Stimulated activated CD8-positive, alpha-beta memory T cell treated with anti-CD3 and anti-CD28 coated beads, Interleukin-2, amount 100 ng/mL, for 48 hours (primary cell): ENCODE measurements around the gene SMAD4.
"Not testable (repeated sequence)": the region's sequence is repeated elsewhere in the genome, so short reads cannot be mapped to it uniquely, and the experiment has no call there.

Experiments
- DNase-seq, 2 donors: peaks; one replicate each; pipeline ENCODE4 v3.0.0-alpha.2; 2020; ENCODE audit warnings: low read depth in 2 of 2

SMAD4 gene

DNA sequence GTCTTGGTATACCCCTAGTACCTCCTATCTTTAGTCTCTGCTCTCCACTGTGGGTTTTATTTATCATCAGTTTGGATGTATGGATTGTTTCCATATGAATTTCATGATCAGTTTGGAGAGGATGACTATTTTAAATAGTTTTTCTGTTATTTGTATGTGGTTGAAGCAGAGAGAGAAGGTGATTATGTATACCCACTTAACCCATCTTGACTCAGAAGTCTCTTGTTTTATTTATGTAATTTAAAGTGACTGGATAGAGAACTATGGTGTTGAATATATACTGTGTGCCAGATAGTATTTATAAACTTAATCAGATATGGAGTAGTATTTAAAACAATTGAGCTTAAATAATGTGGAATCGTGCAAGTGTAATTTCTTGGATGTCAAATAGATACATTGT lies 39.9 kb downstream of the SMAD4 start:
- DNase-seq: no peak

DNA sequence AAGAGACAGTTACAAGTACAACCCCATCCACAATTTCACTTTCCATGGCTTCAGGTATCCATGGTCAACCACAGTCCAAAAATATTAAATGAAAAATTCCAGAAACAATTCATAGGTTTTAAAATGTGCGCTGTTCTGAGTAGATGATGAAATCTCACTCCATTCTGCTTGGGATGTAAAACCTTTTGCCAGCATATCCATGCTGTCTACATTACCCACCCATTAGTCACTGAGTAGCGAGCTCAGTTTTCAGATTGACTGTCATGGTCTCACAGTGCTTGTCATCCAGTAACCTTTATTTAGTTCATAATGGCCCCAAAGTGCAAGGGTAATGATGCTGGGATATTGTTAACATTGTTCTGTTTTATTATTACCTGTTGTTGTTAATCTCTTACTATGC lies 40.5 kb downstream of the SMAD4 start:
- no peak for DNase-seq

DNA sequence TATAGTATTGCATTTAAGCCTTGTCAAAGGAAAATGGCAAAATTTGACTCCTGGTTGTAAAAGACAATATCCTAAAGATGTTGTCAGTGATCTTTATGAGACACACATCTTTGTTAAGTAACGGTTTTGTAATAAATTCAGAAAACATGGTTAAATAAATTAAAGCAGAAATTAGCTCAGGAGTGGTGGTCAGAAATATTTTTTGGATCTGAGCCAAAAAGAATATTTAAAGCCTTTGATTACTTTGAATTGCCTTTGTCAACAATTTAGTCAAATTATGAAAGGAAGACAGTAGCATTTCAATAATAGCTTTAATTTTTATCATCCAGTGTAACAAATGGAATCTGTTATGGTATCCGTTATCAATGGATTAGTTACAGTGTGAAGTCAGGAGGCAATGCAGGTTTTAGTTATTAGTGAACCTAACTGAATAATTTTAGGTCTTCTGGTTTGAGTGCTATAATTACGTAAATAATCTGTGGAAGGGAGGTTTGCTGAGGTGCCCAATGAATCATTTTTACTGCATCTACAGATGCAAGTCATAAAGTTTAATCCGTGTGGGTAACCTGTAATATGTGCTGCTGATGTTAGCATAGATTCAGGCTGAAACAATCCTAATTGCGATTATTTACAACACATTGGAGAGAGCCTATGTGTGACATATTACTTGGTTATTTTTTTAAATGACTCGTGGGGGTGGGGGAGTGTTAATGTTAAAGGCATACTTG lies 42.7 kb downstream of the SMAD4 start:
- no peak for DNase-seq

DNA sequence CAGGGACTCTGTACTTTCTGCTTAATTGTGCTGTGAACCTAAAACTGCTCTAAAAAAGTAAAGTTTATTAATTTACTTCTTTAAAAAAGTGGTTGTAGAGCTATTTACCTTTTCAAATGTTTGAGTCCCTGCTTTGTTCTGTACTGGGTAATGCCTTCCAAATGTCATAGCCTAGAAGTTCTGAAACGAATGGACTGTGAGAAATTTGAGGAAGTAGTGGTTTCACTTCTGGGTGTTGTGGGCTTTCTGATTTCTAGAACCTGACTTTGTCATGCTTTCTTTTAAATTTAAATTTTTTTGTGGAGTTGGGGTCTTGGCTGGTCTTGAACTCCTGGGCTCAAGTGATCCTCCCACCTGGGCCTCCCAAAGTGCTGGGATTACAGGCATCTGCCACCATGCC lies 44.6 kb downstream of the SMAD4 start:
- no peak for DNase-seq

DNA sequence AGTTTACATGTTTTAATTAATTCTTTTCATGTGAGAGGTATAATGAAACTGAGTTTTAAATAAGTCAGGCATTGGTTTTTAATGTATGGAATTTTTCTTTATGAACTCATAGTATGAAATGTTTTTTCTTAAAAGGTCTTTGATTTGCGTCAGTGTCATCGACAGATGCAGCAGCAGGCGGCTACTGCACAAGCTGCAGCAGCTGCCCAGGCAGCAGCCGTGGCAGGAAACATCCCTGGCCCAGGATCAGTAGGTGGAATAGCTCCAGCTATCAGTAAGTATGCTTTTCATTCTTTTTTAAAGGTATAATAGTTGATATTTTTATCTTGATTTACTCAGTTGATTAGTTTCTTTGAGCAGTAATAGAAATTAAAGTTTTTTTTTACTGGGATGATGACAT lies 46.5 kb downstream of the SMAD4 start:
- no peak for DNase-seq

DNA sequence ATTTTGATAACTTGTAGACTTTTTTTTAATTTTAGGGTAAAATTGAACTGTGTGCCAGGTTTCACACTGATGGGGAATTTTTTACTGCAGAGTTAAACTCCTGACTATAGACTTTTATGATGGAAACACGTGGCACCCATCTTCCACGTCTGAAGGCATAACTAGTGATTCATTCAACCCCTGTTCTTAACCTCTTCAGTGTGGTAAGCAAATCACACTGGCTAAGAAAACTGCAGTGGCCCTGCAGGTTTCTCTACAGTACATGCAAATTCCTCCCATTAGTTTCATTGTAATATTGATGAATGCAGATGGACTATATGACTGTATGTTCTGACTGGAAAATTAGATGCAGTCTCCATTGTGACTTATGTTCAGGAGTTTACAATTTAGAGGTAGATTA lies 47.2 kb downstream of the SMAD4 start:
- DNase-seq: no peak

DNA sequence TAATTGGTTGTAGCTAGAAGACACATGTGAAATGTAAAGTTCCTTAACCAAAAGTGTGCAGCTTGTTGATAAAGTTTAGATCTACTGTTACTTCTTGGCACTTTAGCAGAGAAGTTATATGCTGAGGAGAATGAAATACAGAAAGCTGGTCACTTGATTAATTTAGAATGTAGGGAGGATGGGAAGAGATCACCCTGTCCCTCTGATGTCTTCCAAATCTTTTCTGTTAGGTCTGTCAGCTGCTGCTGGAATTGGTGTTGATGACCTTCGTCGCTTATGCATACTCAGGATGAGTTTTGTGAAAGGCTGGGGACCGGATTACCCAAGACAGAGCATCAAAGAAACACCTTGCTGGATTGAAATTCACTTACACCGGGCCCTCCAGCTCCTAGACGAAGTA lies 48.0 kb downstream of the SMAD4 start:
- DNase-seq: no peak

DNA sequence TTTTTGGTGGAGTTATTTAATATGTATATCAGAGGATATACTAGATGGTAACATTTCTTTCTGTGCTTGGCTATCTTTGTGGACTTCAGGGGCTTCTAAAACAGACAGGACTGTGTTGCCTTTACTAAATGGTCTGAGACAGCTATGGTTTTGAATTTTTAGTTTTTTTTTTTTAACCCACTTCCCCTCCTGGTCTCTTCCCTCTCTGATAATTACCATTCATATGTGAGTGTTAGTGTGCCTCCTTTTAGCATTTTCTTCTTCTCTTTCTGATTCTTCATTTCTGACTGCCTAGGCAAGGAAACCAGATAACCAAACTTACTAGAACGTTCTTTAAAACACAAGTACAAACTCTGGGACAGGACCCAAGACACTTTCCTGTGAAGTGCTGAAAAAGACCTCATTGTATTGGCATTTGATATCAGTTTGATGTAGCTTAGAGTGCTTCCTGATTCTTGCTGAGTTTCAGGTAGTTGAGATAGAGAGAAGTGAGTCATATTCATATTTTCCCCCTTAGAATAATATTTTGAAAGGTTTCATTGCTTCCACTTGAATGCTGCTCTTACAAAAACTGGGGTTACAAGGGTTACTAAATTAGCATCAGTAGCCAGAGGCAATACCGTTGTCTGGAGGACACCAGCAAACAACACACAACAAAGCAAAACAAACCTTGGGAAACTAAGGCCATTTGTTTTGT lies 52.7 kb downstream of the SMAD4 start:
- DNase-seq: no peak

DNA sequence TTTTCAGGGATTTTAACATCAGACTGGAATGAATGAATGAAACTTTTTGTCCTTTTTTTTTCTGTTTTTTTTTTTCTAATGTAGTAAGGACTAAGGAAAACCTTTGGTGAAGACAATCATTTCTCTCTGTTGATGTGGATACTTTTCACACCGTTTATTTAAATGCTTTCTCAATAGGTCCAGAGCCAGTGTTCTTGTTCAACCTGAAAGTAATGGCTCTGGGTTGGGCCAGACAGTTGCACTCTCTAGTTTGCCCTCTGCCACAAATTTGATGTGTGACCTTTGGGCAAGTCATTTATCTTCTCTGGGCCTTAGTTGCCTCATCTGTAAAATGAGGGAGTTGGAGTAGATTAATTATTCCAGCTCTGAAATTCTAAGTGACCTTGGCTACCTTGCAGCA lies 53.4 kb downstream of the SMAD4 start:
- no peak for DNase-seq

DNA sequence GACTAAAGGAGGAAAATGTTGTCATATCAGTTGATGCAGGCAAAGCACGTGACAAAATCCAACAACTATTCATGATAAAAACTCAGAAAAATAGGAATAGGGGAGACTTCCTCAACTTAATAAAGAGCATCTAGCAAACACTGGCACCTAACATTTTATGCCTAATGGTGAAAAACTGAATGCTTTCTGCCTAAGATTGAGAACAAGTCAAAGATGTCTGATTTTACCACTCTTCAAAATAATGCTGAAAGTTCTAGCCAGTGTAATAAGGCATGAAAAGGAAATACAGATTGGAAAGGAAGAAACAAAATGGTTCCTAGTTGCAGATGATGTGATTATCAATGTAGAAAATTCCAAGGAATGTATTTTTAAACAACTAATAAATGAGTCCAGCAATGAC lies 58.4 kb downstream of the SMAD4 start:
- DNase-seq: no peak

DNA sequence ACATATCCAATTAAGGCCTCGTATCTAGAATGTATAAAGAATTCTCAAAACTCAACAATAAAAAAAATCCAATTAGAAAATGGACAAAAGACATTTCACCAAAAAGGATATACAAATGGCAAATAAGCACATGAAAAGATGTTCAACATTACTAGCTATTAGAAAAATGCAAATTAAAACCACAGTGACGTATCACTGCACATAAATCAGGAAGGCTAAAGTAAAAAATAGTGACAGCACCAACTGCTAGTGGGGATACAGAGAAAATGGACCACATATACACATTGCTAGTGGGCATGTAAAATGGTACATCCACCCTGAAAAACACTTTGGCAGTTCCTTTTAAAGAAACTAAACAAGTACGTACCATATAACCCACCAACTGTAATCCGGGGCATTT lies 59.7 kb downstream of the SMAD4 start:
- no peak for DNase-seq

DNA sequence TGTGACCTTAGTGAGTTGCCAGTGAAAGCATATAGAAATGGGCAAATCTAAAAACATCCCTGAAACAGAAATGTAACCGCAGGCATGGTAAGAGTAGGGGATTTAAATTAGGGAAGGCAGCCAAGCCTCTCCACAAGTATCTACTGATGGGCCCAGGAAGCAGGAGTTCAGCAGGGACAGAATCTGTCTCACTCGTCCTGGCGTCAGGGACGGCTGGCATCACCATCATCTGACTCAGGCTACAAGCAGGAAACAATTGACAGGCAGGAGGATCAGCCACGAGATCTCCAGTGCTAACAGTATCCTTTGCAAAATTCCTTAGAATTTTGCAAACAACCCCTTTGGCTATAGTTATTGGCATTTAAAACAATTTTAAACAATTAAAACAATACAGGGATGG lies 61.3 kb downstream of the SMAD4 start:
- DNase-seq: no peak

DNA sequence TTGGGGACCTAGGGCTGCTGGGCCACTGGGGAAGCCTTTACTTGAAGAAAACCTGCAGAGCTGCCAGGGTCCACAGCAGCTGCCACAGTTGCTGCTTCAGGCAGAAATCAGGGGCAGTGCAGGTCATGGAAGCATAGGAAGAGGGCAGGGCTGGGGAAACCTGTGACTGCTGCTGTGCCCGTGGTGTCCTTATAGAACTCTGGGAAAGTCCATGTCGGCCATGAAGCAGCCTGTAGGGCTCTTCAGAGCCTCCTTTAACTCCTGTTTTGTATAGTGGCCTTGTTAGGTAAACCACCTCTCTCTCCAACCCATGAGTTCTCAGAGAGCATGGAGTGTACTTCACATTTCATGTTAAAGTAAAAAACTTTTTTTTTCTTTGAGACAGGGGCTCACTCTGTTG lies 62.1 kb downstream of the SMAD4 start:
- no peak for DNase-seq

DNA sequence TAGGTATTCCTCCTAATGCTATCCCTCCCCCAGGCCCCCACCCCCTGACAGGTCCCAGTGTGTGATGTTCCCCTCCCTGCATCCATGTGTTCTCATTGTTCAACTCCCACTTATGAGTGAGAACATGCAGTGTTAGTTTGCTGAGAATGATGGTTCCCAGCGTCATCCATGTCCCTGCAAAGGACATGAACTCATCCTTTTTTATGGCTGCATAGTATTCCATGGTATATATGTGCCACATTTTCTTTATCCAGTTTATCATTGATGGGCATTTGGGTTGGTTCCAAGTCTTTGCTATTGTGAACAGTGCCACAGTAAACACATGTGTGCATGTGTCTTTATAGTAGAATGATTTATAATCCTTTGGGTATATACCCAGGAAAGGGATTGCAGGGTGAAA lies 63.0 kb downstream of the SMAD4 start:
- DNase-seq: not testable (repeated sequence)

DNA sequence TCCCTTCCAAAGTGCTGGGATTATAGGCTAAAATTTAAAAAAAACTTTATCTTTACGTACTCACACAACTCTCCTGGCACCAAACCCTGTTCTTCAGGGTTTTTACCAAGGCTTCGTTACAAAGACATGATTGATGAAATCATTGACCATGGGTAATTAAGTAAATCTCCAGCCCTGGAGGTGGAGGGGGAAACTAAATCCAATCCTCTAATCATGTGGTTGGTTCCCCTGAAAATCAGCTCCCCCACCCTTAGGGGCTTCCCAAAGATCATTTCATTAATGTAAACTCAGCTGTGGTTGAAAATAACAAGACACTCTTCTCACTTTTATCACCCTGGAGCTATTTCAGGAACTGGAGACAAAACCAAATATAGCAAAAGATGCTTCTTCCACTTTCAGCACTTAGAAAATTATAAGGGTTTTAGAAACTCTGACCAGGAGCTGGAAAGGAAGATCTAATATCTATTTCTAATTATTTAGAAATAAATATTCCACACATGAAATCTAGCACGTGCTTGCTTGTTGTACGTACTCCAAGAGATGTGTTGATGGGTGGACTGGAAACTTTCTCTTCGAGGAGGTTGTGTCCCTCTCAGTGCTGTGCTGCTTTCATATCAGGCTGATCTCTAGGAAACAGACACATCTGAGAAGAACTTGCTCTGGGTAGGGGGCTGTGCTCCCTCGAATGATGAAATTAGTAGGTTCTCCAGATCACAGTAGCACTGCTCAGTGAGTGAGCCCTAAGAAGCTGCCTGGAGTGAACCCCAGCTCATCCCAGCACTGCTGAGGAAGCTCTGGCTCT lies 67.2 kb downstream of the SMAD4 start:
- DNase-seq: no peak

DNA sequence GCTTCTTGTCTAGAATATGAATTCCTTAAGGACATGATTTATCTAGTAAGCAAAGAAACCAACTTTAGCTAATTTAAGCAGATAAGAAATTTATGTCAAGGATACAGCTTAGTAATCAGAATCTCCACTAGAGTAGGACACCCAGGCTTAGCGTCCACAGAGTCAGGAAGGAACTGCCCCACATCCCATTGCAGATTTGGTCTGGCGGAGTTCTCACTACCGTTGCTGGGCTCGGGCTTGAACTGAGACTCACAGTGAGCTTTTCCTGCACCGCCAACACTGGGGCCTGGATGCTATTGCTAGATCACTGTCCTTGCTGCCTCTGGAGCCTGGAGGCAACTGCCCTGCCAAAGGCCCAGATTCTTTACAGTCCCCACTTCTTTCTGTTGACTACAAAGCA lies 68.1 kb downstream of the SMAD4 start:
- no peak for DNase-seq

DNA sequence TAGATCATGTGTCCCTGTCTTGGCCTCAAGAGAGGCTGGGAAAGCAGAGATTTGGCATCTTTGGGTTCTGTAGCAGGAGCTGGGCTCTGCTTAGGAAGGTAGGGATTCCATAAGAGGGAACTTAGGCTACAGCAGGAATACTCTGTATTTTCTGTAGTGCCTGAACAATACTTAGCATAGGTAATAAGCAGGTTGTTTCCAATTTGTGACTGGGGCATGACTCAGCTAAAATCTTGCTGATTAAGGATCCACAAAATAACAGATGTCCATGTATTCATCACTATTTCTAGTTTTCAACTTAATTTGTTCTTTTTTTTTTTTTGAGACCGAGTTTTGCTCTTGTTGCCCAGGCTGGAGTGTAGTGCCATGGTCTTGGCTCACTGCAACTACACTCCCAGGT lies 68.5 kb downstream of the SMAD4 start:
- DNase-seq: no peak

DNA sequence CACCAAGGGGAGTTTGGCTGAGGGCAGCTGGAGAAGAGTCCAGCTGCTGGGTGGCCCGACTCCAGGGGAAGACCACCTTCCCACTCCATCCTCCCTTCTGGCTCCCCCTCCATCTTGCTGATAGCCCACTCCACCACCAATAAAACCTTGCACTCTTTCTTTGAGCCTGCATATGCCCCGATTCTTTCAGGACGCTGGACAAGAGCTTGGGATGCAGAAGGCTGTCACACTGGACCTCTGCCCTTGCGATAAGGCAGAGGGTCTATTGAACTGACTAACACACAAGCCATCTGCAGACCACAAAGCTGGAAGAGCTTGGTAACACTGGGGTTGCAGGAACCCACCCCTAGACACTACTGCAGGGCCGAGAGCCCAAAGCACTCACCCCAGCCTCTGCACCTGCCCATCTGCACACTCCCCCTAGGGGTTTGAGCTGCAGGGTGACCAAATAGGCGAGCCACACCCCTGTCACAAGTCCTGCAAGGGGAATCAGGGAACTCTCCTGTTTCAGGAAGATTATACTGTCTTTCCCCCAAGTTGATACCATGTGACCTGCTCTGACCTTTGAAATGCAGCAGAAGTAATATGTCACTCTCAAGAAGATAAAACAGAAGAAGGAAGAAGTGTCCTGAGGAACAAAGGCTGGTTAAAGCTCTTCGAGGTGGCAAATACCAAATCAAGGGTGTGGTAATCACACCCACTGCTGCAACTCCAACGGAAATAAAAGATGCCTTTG lies 70.5 kb downstream of the SMAD4 start:
- no peak for DNase-seq

DNA sequence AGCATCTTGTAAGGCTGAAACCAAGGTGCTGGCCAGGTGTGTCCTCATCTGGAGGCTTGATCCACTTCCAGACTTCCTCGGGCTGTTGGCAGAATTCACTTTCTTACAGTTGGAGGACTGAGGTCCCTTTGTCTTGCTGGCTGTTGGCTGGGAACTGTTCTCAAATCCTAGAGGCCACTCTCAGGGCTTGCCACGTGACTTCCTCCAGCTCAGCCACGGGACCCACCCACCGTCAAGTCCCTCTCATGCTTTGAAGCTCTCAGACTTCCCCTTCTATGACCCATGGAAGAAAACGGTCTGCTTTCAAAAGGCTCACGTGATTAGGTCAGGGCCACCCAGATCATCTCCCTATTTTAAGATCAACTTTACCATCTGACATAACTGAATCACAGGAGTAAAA lies 77.1 kb downstream of the SMAD4 start:
- no peak for DNase-seq

DNA sequence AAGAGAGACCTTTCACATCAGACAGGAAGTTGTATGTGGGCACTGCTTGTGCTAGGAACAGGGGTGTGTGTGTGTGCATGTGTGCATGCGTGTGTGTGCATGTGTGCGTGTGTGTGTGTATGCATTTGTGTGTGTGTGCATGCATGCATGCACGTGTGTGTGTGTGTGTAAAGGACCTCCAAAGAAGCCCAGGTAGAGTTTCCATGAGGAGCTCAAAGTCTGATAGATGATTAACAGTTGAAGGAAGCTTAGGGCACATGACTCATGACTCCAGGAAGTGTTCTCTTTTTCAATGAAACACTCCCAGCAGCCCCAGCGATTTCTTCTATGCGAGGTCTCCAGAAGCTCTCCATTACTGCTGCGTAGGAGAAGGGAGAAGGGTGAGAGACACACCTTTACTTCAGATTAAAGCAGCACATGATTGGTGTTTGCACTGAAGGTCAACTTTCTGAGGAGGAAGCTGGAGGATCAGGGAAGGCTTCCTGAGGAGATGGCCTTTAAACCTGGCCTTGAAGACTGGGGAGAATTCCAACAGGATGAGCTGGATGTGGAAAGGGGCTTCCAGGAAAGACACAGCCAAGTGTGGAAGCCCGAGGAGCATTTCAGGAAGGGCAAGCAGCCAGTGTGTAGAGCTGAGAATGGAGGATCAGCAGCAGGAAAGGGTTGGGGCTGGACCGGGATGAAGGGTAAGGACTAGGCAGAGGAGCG lies 77.7 kb downstream of the SMAD4 start:
- no peak for DNase-seq

DNA sequence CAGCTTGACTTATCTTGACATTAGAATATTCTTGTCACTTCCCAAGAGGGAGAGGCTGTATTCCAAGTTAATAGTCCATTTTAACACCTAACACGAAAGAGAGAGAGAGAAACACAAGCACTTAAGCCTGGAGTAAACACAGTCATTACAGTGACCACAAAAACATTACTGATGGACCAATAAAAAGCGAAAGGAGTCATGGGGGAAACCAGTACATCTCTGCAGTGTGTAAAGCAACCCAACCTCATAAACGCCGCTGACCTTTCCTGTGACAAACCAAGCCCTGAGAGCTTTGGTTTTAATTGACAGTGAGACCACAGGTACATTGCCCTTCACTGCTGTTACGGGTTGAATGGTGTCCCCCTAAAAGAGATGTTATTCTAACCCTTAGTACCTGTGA lies 78.3 kb downstream of the SMAD4 start:
- no peak for DNase-seq
